HepG2 (cell line): ENCODE results near the gene PURB. TPM values are rescaled to one million over a fixed set of nuclear protein-coding genes. Genes with fewer than 3 reads are reported as not detected.

ENCODE experiments used
- PHF21A ChIP-seq: sonication (generic); formaldehyde crosslinking; IDR thresholded peaks from 2 replicates; pipeline ENCODE4 v1.5.0; 2020; ENCODE audit warnings: mild to moderate bottlenecking, missing genetic modification reagents
- SMARCC2 ChIP-seq: fragments of 450-650 bp; IDR thresholded peaks from 2 replicates; pipeline ENCODE4 v1.6.1; 2017; ENCODE audit warnings: antibody characterized with exemption, mild to moderate bottlenecking
- USF2 ChIP-seq, 2 experiments: sonication (generic) in 1 of 2; formaldehyde crosslinking in 1 of 2; IDR thresholded peaks; 2 replicates each; pipeline versions ENCODE4 v1.5.1 to v1.6.1; 2011 to 2020; ENCODE audit warnings: borderline replicate concordance in 1 of 2, low read depth in 1 of 2, low read length in 1 of 2, mild to moderate bottlenecking in 1 of 2, missing genetic modification reagents in 1 of 2, moderate library complexity in 1 of 2
- ZBTB3 ChIP-seq: sonication (generic); formaldehyde crosslinking; IDR thresholded peaks from 2 replicates; pipeline ENCODE4 v1.4.0; 2020; ENCODE audit warnings: low read depth, mild to moderate bottlenecking, moderate library complexity, missing genetic modification reagents, borderline replicate concordance
- ZFP41 ChIP-seq: sonication (generic); formaldehyde crosslinking; IDR thresholded peaks from 2 replicates; pipeline ENCODE4 v1.4.0; 2020; ENCODE audit warnings: mild to moderate bottlenecking, missing genetic modification reagents, borderline replicate concordance
- ZFP91 ChIP-seq: sonication (generic); formaldehyde crosslinking; IDR thresholded peaks from 2 replicates; pipeline ENCODE4 v1.9.0; 2022; ENCODE audit warnings: missing genetic modification reagents, mild to moderate bottlenecking, borderline replicate concordance
- ZNF12 ChIP-seq: sonication (generic); formaldehyde crosslinking; IDR thresholded peaks from 2 replicates; pipeline ENCODE4 v1.5.0; 2020; ENCODE audit warnings: missing genetic modification reagents
- ZNF577 ChIP-seq: sonication (generic); formaldehyde crosslinking; IDR thresholded peaks from 2 replicates; pipeline ENCODE4 v1.4.0; 2020; ENCODE audit warnings: mild to moderate bottlenecking, low read depth, missing genetic modification reagents, borderline replicate concordance
- polyA plus RNA-seq, 8 experiments: library from polyadenylated mRNA; depleted of rRNA in 3 of 8; stranded (reverse) in 7 of 8; unstranded in 1 of 8; fragments of >200 nt; fragmentation: Illumina TruSeq in 4 of 8; extraction: Trizol in 4 of 8; gene quantifications; 2 replicates each; pipeline versions ENCODE4 v1.2.1 to v1.2.3, GENCODE V29; 2011 to 2016; ENCODE audit warnings: low read depth in 4 of 8, missing spikeins in 1 of 8, mixed read lengths in 1 of 8; ENCODE audit not compliant: insufficient read depth in 1 of 8
- total RNA-seq, 5 experiments: library from RNA; depleted of rRNA; stranded (reverse); fragments of >200 nt; fragmentation: Illumina TruSeq; extraction: Trizol; gene quantifications; 2 replicates each; pipeline ENCODE4 v1.2.3, GENCODE V29; 2016; ENCODE audit warnings: low read depth in 1 of 5
- TF ChIP-seq, protein P1 (sequence below): sonication (generic); formaldehyde crosslinking; IDR thresholded peaks from 2 replicates; pipeline ENCODE4 v1.5.0; 2020; ENCODE audit warnings: missing genetic modification reagents
- TF ChIP-seq, protein P2 (sequence below): sonication (generic); formaldehyde crosslinking; IDR thresholded peaks from 2 replicates; pipeline ENCODE4 v1.5.1; 2020; ENCODE audit warnings: missing genetic modification reagents, mild to moderate bottlenecking, borderline replicate concordance
- TF ChIP-seq, protein P3 (sequence below): sonication (generic); formaldehyde crosslinking; IDR thresholded peaks from 2 replicates; pipeline ENCODE4 v1.5.0; 2020; ENCODE audit warnings: mild to moderate bottlenecking, missing genetic modification reagents
- TF ChIP-seq, protein P4 (sequence below): sonication (generic); formaldehyde crosslinking; IDR thresholded peaks from 2 replicates; pipeline ENCODE4 v1.4.0; 2020; ENCODE audit warnings: missing genetic modification reagents, borderline replicate concordance

The PURB gene
- total and polyA plus RNA-seq, 2 of the 13 experiments (the other 11 are each of a cell fraction or from before 2014, with no cell fraction given) = 2.3 to 4.3 TPM

GRCh38 chr7:44885394-44886317 lies at the start of gene PURB (continued):
- TF ChIP-seq ZFP91 (peak; percentile 66), PHF21A (CRISPR knock-in tag) (peak; percentile 52; the same call in 1 of the 2 replicates), SMARCC2 (no peak), ZNF12 (CRISPR knock-in tag) (peak; percentile 32; the same call in 1 of the 2 replicates), ZFP41 (CRISPR knock-in tag) (peak; percentile 56; the same call in 1 of the 2 replicates), ZBTB3 (CRISPR knock-in tag) (0 out of 2 replicates have a peak, but pooled peaks have one; percentile 56), ZNF577 (CRISPR knock-in tag) (no peak), USF2 (IDR thresholded peaks at IDR 0.05; ENCODE audit: low read depth, low read length) (no peak), USF2 (CRISPR knock-in tag; IDR thresholded peaks at IDR 0.05; ENCODE audit: borderline replicate concordance) (no peak; the same call in 1 of the 2 replicates)
- TF ChIP-seq, protein P1, sequence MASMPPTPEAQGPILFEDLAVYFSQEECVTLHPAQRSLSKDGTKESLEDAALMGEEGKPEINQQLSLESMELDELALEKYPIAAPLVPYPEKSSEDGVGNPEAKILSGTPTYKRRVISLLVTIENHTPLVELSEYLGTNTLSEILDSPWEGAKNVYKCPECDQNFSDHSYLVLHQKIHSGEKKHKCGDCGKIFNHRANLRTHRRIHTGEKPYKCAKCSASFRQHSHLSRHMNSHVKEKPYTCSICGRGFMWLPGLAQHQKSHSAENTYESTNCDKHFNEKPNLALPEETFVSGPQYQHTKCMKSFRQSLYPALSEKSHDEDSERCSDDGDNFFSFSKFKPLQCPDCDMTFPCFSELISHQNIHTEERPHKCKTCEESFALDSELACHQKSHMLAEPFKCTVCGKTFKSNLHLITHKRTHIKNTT (CRISPR knock-in tag) = no peak
- TF ChIP-seq, protein P2, sequence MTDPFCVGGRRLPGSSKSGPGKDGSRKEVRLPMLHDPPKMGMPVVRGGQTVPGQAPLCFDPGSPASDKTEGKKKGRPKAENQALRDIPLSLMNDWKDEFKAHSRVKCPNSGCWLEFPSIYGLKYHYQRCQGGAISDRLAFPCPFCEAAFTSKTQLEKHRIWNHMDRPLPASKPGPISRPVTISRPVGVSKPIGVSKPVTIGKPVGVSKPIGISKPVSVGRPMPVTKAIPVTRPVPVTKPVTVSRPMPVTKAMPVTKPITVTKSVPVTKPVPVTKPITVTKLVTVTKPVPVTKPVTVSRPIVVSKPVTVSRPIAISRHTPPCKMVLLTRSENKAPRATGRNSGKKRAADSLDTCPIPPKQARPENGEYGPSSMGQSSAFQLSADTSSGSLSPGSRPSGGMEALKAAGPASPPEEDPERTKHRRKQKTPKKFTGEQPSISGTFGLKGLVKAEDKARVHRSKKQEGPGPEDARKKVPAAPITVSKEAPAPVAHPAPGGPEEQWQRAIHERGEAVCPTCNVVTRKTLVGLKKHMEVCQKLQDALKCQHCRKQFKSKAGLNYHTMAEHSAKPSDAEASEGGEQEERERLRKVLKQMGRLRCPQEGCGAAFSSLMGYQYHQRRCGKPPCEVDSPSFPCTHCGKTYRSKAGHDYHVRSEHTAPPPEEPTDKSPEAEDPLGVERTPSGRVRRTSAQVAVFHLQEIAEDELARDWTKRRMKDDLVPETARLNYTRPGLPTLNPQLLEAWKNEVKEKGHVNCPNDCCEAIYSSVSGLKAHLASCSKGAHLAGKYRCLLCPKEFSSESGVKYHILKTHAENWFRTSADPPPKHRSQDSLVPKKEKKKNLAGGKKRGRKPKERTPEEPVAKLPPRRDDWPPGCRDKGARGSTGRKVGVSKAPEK (CRISPR knock-in tag) = peak; percentile 78; the same call in 1 of the 2 replicates
- TF ChIP-seq, protein P3, sequence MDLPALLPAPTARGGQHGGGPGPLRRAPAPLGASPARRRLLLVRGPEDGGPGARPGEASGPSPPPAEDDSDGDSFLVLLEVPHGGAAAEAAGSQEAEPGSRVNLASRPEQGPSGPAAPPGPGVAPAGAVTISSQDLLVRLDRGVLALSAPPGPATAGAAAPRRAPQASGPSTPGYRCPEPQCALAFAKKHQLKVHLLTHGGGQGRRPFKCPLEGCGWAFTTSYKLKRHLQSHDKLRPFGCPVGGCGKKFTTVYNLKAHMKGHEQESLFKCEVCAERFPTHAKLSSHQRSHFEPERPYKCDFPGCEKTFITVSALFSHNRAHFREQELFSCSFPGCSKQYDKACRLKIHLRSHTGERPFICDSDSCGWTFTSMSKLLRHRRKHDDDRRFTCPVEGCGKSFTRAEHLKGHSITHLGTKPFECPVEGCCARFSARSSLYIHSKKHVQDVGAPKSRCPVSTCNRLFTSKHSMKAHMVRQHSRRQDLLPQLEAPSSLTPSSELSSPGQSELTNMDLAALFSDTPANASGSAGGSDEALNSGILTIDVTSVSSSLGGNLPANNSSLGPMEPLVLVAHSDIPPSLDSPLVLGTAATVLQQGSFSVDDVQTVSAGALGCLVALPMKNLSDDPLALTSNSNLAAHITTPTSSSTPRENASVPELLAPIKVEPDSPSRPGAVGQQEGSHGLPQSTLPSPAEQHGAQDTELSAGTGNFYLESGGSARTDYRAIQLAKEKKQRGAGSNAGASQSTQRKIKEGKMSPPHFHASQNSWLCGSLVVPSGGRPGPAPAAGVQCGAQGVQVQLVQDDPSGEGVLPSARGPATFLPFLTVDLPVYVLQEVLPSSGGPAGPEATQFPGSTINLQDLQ (CRISPR knock-in tag) = 0 out of 2 replicates have a peak, but pooled peaks have one; percentile 19
- TF ChIP-seq, protein P4, sequence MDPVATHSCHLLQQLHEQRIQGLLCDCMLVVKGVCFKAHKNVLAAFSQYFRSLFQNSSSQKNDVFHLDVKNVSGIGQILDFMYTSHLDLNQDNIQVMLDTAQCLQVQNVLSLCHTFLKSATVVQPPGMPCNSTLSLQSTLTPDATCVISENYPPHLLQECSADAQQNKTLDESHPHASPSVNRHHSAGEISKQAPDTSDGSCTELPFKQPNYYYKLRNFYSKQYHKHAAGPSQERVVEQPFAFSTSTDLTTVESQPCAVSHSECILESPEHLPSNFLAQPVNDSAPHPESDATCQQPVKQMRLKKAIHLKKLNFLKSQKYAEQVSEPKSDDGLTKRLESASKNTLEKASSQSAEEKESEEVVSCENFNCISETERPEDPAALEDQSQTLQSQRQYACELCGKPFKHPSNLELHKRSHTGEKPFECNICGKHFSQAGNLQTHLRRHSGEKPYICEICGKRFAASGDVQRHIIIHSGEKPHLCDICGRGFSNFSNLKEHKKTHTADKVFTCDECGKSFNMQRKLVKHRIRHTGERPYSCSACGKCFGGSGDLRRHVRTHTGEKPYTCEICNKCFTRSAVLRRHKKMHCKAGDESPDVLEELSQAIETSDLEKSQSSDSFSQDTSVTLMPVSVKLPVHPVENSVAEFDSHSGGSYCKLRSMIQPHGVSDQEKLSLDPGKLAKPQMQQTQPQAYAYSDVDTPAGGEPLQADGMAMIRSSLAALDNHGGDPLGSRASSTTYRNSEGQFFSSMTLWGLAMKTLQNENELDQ = no peak
